SU-DHL-6 (cell line): ENCODE data around the gene BPIFA3.
A peak's percentile ranks its signal among the peaks of the same experiment; 100 is the strongest.

Source experiments
- H2AFZ ChIP-seq: fragments of 200-600 bp; sonication (generic); 2 replicates; pipeline ENCODE4 v1.6.1; 2014; ENCODE audit warnings: low read depth, mild to moderate bottlenecking, moderate library complexity, mixed read lengths, antibody characterized with exemption, low read length; ENCODE audit not compliant: severe bottlenecking
- H3F3A ChIP-seq: fragments of 200-600 bp; shearing (Covaris generic); 2 replicates; pipeline ENCODE4 v1.6.0; 2016; ENCODE audit warnings: antibody characterized with exemption, mild to moderate bottlenecking; ENCODE audit not compliant: insufficient read depth
- H3K27ac ChIP-seq: fragments of 200-600 bp; sonication (generic); 2 replicates; pipeline ENCODE4 v1.5.1; 2016; ENCODE audit warnings: low read depth, mild to moderate bottlenecking, low read length, moderate library complexity, mixed read lengths
- H3K27me3 ChIP-seq: fragments of 200-600 bp; sonication (generic), shearing (Covaris generic); 2 replicates; pipeline ENCODE4 v1.6.0; 2014; ENCODE audit warnings: mild to moderate bottlenecking, low read length
- H3K36me3 ChIP-seq: fragments of 200-600 bp; sonication (generic); 2 replicates; pipeline ENCODE4 v1.6.1; 2014; ENCODE audit warnings: mild to moderate bottlenecking, low read length, mixed read lengths
- H3K4me2 ChIP-seq: fragments of 300-600, 200-600 bp; shearing (Covaris generic), sonication (generic); 2 replicates; pipeline ENCODE4 v1.6.0; 2014; ENCODE audit warnings: low read length, low read depth, mild to moderate bottlenecking; ENCODE audit not compliant: poor library complexity, severe bottlenecking
- H3K4me3 ChIP-seq: fragments of 200-600 bp; sonication (generic); 2 replicates; pipeline ENCODE4 v1.5.1; 2014; ENCODE audit warnings: antibody characterized with exemption, low read length, mild to moderate bottlenecking, mixed read lengths; ENCODE audit not compliant: insufficient read depth, poor library complexity, severe bottlenecking
- H3K79me2 ChIP-seq: fragments of 200-600 bp; sonication (generic); 2 replicates; pipeline ENCODE4 v1.6.1; 2014; ENCODE audit warnings: mild to moderate bottlenecking, low read length, moderate library complexity; ENCODE audit not compliant: insufficient read depth
- H3K9ac ChIP-seq: fragments of 200-600 bp; sonication (generic); 2 replicates; pipeline ENCODE4 v1.7.0; 2014; ENCODE audit warnings: mild to moderate bottlenecking, low read length
- H3K9me2 ChIP-seq: fragments of 200-600 bp; sonication (generic); replicated peaks from 2 replicates; pipeline ENCODE4 v1.6.1; 2014; ENCODE audit warnings: low read length; ENCODE audit not compliant: insufficient read depth
- H3K9me3 ChIP-seq: fragments of 200-600 bp; sonication (generic); 2 replicates; pipeline ENCODE4 v1.6.1; 2014; ENCODE audit warnings: low read length, mixed read lengths; ENCODE audit not compliant: insufficient read depth
- H4K20me1 ChIP-seq: fragments of 200-600 bp; sonication (generic); 2 replicates; pipeline ENCODE4 v1.6.1; 2014; ENCODE audit warnings: low read depth, mild to moderate bottlenecking, antibody characterized with exemption, low read length, moderate library complexity, mixed read lengths
- EZH2phosphoT487 ChIP-seq: fragments of 200-600 bp; sonication (generic), shearing (Covaris generic); conservative IDR thresholded peaks from 2 replicates; pipeline ENCODE4 v1.6.1; 2018; ENCODE audit warnings: mild to moderate bottlenecking, antibody characterized with exemption, low read length, moderate library complexity, mixed read lengths
- TF ChIP-seq, protein P1 (sequence below): fragments of 200-600 bp; sonication (generic); IDR thresholded peaks from one replicate; pipeline ENCODE4 v1.5.1; 2017; ENCODE audit warnings: antibody characterized with exemption, mild to moderate bottlenecking, low read length, moderate library complexity; ENCODE audit not compliant: insufficient read depth, poor library complexity, severe bottlenecking

BPIFA3 gene

DNA sequence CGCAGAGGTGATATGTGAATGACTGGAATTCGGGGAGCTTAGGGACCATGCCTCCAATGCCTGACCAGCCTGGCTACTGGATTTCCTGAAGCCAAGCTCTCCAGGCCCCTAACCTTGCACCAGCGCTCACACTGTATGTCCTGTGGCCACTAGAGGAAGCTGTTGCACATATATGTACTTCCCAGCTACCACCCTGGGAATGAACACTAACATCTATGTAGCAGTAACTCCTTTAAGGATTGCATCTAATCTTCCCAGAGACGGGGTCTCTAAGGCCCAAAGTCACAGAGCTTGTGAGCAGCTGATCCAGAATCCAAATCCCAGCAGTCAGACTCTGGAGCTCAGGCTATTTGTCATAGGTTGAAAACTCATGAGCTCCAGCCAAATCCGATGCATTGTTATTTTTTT, 45.5 kb downstream of the BPIFA3 start:
- Histone ChIP-seq H3K27me3 (no peaks in the 10 kb centered on the region), H3K4me2 (no peak overlapping the region), H3F3A (no peaks in the 10 kb centered on the region), H3K79me2 (no peaks in the 10 kb centered on the region), H3K36me3 (no peaks in the 10 kb centered on the region), H3K4me3 (no peak overlapping the region), H3K9me2 (no peaks in the 10 kb centered on the region), H3K9ac (no peak overlapping the region), H3K9me3 (no peaks in the 10 kb centered on the region), H2AFZ (no peak overlapping the region), H3K27ac (no peak overlapping the region), H4K20me1 (no peaks in the 10 kb centered on the region)
- TF ChIP-seq, protein P1, sequence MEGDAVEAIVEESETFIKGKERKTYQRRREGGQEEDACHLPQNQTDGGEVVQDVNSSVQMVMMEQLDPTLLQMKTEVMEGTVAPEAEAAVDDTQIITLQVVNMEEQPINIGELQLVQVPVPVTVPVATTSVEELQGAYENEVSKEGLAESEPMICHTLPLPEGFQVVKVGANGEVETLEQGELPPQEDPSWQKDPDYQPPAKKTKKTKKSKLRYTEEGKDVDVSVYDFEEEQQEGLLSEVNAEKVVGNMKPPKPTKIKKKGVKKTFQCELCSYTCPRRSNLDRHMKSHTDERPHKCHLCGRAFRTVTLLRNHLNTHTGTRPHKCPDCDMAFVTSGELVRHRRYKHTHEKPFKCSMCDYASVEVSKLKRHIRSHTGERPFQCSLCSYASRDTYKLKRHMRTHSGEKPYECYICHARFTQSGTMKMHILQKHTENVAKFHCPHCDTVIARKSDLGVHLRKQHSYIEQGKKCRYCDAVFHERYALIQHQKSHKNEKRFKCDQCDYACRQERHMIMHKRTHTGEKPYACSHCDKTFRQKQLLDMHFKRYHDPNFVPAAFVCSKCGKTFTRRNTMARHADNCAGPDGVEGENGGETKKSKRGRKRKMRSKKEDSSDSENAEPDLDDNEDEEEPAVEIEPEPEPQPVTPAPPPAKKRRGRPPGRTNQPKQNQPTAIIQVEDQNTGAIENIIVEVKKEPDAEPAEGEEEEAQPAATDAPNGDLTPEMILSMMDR, result peak; percentile 32
- no peak for TF ChIP-seq EZH2phosphoT487

DNA sequence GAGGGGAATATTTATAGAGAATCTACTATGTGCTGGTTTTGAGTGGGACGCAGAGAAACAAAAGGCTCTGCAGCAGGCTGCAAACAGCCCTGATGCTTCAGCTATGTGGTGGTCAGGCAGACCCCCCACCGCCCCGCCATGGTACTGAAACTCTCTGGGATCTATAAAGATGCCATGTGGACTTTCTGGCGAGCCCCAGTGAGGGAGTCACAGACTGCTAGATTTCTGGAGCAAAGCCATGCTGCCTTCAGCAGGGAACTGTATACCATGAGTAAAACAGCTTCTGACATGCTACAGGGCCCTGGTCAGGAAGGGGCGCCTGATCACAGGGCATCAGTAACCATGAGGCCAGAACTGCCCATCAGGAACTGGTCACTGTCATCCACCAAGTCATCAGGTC, 46.6 kb downstream of the BPIFA3 start:
- H3K36me3 ChIP-seq, result no peaks in the 10 kb centered on the region
- TF ChIP-seq EZH2phosphoT487, result no peak
- TF ChIP-seq, protein P1, result no peak

DNA sequence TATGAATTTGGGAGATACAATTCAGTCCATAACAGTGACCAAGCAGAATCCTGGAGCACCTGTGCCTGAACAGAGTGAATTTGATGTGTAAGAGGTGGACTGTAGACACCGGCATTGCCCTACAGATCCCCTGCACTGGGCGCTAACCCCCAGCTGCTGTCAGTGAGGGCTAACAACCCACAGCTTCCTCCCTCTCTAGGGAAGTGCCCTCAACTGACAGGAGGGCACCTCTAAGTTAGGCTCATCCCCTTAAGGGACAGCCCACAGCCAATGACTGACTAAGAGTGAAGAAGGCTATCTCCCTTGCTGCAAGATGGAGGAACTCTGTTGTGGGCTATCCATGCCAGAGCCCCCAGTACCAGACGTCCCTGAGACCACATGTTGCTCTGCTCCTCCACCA, 50.5 kb downstream of the BPIFA3 start:
- Histone ChIP-seq H3K36me3 (no peaks in the 10 kb centered on the region), H3K79me2 (no peaks in the 10 kb centered on the region), H3K4me2 (no peak overlapping the region), H4K20me1 (no peaks in the 10 kb centered on the region), H3K27ac (no peak overlapping the region), H3K9ac (no peak overlapping the region), H3K9me2 (no peaks in the 10 kb centered on the region), H3F3A (no peaks in the 10 kb centered on the region), H3K27me3 (no peaks in the 10 kb centered on the region), H2AFZ (no peak overlapping the region), H3K9me3 (no peaks in the 10 kb centered on the region), H3K4me3 (no peak overlapping the region)
- TF ChIP-seq, protein P1, result no peak
- no peak for TF ChIP-seq EZH2phosphoT487

More for the DNA sequence above, 46.6 kb downstream of the BPIFA3 start:
- H3K9me2 ChIP-seq, result no peaks in the 10 kb centered on the region
- H3K4me3 ChIP-seq, result no peak overlapping the region
- no peaks in the 10 kb centered on the region for H4K20me1 ChIP-seq
- H3F3A ChIP-seq, result no peaks in the 10 kb centered on the region
- no peak overlapping the region for H2AFZ ChIP-seq
- no peak overlapping the region for H3K4me2 ChIP-seq
- no peak overlapping the region for H3K27ac ChIP-seq
- H3K9me3 ChIP-seq, result no peaks in the 10 kb centered on the region
- H3K27me3 ChIP-seq, result no peaks in the 10 kb centered on the region
- no peaks in the 10 kb centered on the region for H3K79me2 ChIP-seq
- no peak overlapping the region for H3K9ac ChIP-seq
